ENCODE results near the gene NHSL1.

Gene NHSL1

GRCh38 chr6:138424004-138424904 is 75.0 kb downstream of the NHSL1 start:
- no peak for DNase-seq (ENCODE audit: low read depth)

- DNase-seq (ENCODE audit: low read depth), result peak; percentile 36
Measured at GRCh38 chr6:138422861-138423260, 76.4 kb downstream of the NHSL1 start.

DNA sequence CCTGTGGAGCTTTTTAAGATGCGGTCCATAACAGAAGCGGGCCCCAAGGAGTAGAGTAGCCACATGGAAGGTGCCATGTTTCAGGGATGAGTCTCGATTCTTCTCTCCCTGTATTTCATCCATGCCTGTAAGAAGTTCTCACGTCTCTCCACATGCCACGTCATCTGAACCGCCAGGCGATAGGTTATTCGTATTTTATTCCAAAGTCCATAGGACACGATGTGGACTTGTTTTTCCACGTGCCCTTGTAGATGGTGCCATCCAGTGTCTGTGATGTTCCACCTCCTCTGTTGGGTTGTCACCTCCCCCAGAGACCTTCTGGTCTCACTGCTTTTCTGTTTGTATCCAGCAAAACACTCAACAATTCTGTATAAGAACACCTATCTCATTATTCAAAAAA is 77.7 kb downstream of the NHSL1 start:
- no peak for DNase-seq (ENCODE audit: low read depth)

DNA sequence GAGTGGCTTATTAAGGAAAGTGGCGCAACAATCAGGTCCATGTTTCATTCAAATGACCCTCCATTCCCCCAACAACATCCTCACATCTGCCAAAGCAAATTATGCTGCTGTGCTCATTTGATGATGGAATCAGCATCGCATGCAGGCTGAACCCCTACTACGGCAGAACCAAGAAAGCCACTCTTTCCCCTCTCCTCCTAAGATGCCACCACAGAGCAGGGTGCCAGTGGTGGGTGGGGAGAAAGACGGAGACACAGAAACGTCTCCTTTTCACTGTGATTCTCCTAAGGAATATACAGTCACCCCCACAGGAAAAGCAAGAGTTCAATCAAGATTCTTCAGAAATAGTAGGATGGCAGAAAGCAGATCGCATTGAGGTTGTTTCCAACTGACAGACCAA is 78.2 kb downstream of the NHSL1 start:
- DNase-seq (ENCODE audit: low read depth), result no peak

DNA sequence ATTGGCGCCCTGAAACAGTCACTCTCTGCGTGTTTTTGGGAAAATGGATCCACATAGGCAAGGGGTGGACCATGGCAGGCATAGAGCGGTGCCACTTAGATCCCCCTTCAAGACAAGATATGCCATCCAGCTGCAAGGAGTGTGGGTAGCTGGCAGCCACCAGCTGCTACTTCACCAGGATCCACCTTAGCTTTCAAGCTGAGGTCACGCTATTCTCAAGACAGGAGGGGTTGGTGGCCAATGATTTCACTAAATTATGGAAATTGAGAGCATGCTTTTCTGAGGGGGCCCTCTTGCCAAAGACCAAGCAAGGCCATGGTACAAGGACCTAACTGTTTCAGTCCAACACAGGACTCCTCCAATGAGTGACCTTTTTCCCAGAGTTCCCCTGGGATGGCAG is 78.9 kb downstream of the NHSL1 start:
- no peak for DNase-seq (ENCODE audit: low read depth)

DNA sequence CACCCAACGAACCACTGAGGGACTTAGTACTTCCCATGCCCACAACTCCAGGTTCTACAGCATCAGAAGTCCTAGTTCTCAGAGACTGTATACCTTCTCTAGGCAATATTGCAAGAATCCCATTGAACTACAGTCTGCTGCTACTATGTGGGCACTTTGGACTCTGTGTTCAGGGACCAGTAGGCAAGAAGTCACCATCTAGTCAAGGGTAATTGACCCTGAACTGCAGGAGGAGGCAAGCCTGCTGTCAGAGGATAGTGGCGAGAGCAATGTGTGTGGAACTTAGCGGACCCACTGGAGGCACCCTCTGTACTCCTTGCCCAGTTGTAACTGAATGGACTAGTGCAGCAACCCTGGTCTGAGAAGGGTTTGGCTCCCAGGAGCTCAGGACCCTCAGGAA is 79.5 kb downstream of the NHSL1 start:
- no peak for DNase-seq (ENCODE audit: low read depth)

DNA sequence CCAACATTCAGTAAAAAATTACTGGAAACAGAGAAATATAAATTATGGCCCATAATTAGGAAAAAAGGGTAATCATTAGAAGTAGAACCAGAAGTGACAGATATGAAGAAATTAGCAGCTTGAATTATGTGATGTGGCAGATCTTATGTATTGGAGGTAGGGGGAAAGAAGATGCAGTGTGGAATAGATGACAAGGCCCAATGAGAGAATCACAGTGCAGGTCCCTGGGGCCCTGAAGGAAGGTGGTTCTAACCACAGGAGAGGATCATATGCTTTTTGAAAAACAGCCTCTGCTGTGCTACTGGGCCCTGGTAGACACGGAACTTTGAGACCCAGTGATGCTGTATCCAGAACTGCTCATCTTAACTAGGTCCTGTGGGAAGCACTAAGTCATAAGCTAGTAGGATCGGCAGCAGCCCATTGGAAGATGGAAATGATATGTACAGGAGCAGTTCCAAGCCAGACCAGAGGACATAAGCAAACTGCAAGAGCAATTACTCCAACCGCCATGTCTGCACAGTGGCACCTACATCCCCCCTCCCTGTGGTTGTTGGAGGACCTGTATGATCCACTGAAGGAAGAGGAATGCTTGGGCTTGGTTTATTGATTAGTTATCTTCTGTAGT is 81.1 kb downstream of the NHSL1 start:
- no peak for DNase-seq (ENCODE audit: low read depth)

- DNase-seq (ENCODE audit: low read depth), result no peak
Measured at GRCh38 chr6:138417493-138418117, 81.7 kb downstream of the NHSL1 start.

DNA sequence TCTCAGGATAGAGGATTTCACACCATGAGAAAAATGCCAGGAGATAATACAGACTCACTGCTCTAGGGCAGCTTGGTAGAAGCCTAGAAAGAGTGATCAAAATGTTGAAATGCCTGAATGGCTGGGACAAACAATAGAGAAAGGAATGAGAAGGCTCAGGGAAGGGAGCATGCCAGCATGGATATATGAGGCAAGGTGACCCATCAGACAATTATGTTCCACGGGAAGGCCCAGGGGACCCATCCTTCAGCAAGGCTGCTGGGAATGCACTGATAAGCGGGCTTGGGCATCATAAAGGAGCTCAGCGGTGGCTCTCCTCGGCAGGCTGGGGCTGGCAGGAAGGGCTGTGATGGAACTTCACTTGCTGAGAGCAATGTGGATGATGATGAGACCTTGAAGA is 83.1 kb downstream of the NHSL1 start:
- no peak for DNase-seq (ENCODE audit: low read depth)

DNA sequence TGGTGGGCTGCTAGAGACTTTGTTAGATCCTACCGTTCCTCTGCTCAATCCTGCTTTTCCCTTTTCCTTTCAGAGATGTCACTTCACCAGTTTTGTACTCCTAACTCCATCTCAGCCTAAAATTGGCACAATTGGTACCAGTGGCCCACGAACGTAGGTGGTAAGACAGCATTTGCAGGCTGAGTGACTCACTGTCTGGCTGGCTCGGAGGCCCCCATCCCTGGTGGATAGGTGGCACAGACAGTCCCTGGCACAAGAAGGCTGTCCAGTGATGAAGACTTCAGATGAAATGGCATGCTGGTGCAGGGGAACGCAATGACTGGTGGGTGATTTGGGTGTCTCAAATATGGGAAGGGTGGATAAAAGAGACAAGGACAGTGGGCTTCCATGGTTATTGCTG is 84.2 kb downstream of the NHSL1 start:
- no peak for DNase-seq (ENCODE audit: low read depth)

GRCh38 chr6:138410972-138411880 is 88.1 kb downstream of the NHSL1 start:
- peak; percentile 28 for DNase-seq (ENCODE audit: low read depth)

DNA sequence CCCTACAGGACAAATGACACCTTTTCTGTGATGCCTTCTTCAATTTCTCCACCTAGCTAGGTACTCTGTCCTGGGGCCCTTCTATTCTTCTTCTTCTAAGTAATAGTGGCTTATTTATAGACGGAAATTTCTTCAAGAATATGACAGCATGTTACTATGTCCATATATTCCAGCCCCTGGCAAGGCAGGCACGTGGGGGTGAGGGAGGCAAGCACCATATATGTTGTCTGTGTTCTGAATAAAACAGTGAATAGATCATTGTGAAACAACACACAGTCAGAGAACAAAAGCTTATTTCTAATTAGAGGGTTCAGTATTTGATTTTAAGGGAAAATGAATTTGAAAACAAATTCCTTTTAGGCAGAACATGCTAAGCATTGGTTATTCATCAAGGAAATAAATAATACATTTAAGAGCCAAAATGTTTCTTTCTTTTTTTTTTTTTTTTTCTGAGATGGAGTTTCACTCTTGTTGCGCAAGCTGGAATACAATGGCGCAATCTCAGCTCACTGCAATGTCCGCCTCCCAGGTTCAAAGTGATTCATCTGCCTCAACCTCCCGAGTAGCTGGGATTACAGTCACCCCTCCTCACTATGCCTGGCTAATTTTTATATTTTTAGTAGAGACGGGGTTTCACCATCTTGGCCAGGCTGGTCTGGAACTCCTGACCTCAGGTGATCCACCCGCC is 89.1 kb downstream of the NHSL1 start:
- peak; percentile 85 for DNase-seq (ENCODE audit: low read depth)

GRCh38 chr6:138406443-138406842 is 92.9 kb downstream of the NHSL1 start:
- no peak for DNase-seq (ENCODE audit: low read depth)

DNA sequence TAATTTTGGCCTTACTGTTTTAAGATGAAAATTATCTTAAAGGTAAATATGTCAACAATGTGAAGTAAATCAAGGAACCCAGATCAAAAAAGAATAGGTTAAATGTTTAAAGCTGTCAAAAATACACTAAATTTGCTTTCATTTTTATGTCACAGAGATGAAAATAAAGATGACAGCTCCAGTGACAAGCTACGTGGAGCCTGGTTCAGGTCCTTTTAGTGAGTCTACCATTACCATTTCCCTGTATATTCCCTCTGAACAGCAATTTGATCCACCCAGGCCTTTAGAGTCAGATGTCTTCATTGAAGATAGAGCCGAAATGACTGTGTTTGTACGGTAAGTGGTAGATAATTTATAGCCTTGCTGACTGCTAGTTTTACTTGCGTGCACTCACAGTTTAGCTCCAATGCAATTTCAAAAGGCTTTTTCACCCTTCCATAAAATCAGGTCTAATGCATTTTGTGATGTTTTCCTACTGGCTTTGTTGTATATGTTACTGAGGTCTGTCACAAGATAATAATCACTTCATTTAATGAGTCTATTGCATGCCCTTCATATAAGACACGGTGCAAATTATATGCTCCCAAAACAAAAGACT is 93.4 kb downstream of the NHSL1 start:
- DNase-seq (ENCODE audit: low read depth), result no peak

- DNase-seq (ENCODE audit: low read depth), result peak; percentile 23
Measured at GRCh38 chr6:138404666-138405337, 94.5 kb downstream of the NHSL1 start.

DNA sequence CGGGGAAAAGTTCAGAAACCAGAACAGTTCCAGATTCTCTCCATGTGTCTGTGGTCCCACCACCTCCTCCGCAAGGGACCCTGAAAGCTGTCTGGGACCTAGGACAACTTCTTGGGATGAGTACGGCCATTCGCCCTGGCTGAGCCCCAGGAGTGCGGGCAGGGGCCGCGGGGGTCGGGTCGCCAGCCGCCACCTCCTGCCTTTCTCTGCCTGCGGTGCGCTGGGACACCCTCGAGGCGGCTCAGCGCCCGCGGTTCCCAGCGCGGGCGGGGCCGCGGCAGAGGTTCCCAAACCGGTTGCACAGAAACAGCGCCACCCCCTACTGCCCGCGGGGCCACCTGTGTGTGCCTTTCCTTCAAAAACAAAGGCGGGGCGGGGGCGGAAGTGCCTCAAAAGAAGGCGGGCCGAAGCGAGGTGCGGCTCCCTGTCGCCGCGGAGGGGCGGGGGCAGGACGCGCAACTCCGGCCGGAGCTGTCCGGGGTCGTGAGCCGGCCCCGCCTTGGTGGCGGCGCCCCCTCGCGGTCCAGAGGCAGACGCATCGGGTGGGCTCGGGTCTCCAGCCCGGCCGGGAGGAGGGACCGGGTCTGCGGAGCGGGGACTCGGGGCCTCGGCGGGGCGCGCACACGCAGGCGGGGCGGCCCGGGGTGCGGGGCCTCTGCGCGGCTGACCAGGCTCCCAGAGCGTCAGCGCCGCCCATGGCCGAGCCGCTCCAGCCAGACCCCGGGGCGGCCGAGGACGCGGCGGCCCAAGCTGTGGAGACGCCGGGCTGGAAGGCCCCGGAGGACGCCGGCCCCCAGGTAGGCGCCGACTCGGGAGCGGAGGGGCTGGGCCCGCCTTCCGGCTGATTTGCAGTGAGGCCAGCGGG is 95.3 kb downstream of the NHSL1 start, which contains the start of gene HEBP2:
Gene HEBP2 (plus strand): TSS at position 423 of the 865 bp plus-strand sequence. CDS start 273 bp downstream, at position 696.
- peak; percentile 84 for DNase-seq (ENCODE audit: low read depth)

DNA sequence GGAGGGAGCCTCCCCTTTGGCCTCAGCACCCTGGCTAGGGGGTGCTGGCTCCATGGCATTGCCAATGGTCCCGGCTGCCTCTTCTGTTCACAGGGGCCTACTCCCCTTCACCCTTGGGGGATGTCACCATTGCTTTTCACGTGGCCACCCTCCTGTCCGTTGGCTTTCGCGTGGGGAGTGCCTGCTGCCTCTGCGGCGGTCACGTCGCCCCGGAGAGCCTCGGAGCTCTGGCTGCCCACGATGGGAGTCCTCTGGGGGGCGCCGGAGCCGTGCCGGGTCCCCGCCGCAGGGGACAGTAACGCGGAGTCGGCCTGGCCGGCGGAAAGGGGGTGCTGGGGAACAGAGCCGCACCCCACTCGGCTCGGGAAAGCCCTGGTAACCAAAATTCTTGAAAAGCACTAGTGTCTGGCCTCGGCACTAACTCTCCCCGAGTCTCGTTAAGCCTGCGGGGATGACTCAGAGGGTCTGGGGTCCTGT is 95.9 kb downstream of the NHSL1 start:
- DNase-seq (ENCODE audit: low read depth), result no peak

GRCh38 chr6:138402838-138403187 is 96.5 kb downstream of the NHSL1 start:
- DNase-seq (ENCODE audit: low read depth), result no peak
